Measurements from ENCODE around the gene PPP1R3C.

Gene PPP1R3C

GRCh38 chr10:91632671-91633550, at the start of gene PPP1R3C:
TSS of gene PPP1R3C (minus strand) at chr10:91633071. CDS start at chr10:91632969, 102 bp downstream.
- Mint-ChIP-seq H3K36me3 (no peaks in the 10 kb centered on the region), H3K27me3 (peaks cover 13% of the 10 kb centered on the region), H3K9me3 (no peaks in the 10 kb centered on the region), H3K27ac (no peak within 1 kb of the TSS), H3K4me1 (peaks cover 5% of the 10 kb centered on the region), H3K4me3 (peak within 1 kb of the TSS; percentile 54)
- DNase-seq (ENCODE audit: low spot score in 2 of 2) (peak; percentile 12 to 20), ATAC-seq (ENCODE audit: low read depth) (peak; percentile 75)

- no peaks in the 10 kb centered on the region for H3K4me1 Mint-ChIP-seq
- H3K36me3 Mint-ChIP-seq, result no peaks in the 10 kb centered on the region
- no peak overlapping the region for H3K4me3 Mint-ChIP-seq
- no peak for ATAC-seq (ENCODE audit: low read depth)
- H3K9me3 Mint-ChIP-seq, result peaks cover 1% of the 10 kb centered on the region
- DNase-seq (ENCODE audit: low spot score in 2 of 2), result no peak
- H3K27me3 Mint-ChIP-seq, result peaks cover 3% of the 10 kb centered on the region
- H3K27ac Mint-ChIP-seq, result no peak overlapping the region
Observed at GRCh38 chr10:91681361-91682276, 48.7 kb upstream of the PPP1R3C start.

- no peak for DNase-seq (ENCODE audit: low spot score in 2 of 2)
- no peak for ATAC-seq (ENCODE audit: low read depth)
- no peaks in the 10 kb centered on the region for H3K27me3 Mint-ChIP-seq
- H3K9me3 Mint-ChIP-seq, result no peaks in the 10 kb centered on the region
- H3K27ac Mint-ChIP-seq, result no peak overlapping the region
- no peaks in the 10 kb centered on the region for H3K4me1 Mint-ChIP-seq
- no peaks in the 10 kb centered on the region for H3K36me3 Mint-ChIP-seq
- H3K4me3 Mint-ChIP-seq, result no peak overlapping the region
Observed at GRCh38 chr10:91680487-91680886, 47.6 kb upstream of the PPP1R3C start.

- Mint-ChIP-seq H3K36me3 (no peaks in the 10 kb centered on the region), H3K27ac (no peak overlapping the region), H3K9me3 (no peaks in the 10 kb centered on the region), H3K4me1 (no peaks in the 10 kb centered on the region), H3K4me3 (no peak overlapping the region), H3K27me3 (no peaks in the 10 kb centered on the region)
- ATAC-seq (ENCODE audit: low read depth) (no peak), DNase-seq (ENCODE audit: low spot score in 2 of 2) (no peak)
Observed at GRCh38 chr10:91679296-91679695, 46.4 kb upstream of the PPP1R3C start.

GRCh38 chr10:91677911-91678310, 45.0 kb upstream of the PPP1R3C start:
- no peak overlapping the region for H3K27ac Mint-ChIP-seq
- H3K4me3 Mint-ChIP-seq, result no peak overlapping the region
- ATAC-seq (ENCODE audit: low read depth), result no peak
- H3K27me3 Mint-ChIP-seq, result peaks cover 3% of the 10 kb centered on the region
- no peaks in the 10 kb centered on the region for H3K4me1 Mint-ChIP-seq
- no peaks in the 10 kb centered on the region for H3K36me3 Mint-ChIP-seq
- DNase-seq (ENCODE audit: low spot score in 2 of 2), result no peak
- H3K9me3 Mint-ChIP-seq, result no peaks in the 10 kb centered on the region

GRCh38 chr10:91672021-91672608, 39.2 kb upstream of the PPP1R3C start:
- Mint-ChIP-seq H3K27me3 (peaks cover 10% of the 10 kb centered on the region), H3K4me1 (no peaks in the 10 kb centered on the region), H3K27ac (no peak overlapping the region), H3K9me3 (peaks cover 1% of the 10 kb centered on the region), H3K4me3 (no peak overlapping the region), H3K36me3 (no peaks in the 10 kb centered on the region)
- DNase-seq (ENCODE audit: low spot score in 2 of 2) (no peak), ATAC-seq (ENCODE audit: low read depth) (no peak)

GRCh38 chr10:91668913-91669312, 36.0 kb upstream of the PPP1R3C start:
- peaks cover 10% of the 10 kb centered on the region for H3K27me3 Mint-ChIP-seq
- ATAC-seq (ENCODE audit: low read depth) (no peak), DNase-seq (ENCODE audit: low spot score in 2 of 2) (no peak)
- no peak overlapping the region for H3K4me3 Mint-ChIP-seq
- H3K36me3 Mint-ChIP-seq, result no peaks in the 10 kb centered on the region
- H3K27ac Mint-ChIP-seq, result no peak overlapping the region
- H3K4me1 Mint-ChIP-seq, result no peaks in the 10 kb centered on the region
- H3K9me3 Mint-ChIP-seq, result peaks cover 1% of the 10 kb centered on the region

- H3K4me3 Mint-ChIP-seq, result no peak overlapping the region
- H3K9me3 Mint-ChIP-seq, result peaks cover 1% of the 10 kb centered on the region
- ATAC-seq (ENCODE audit: low read depth), result no peak
- no peak for DNase-seq (ENCODE audit: low spot score in 2 of 2)
- no peaks in the 10 kb centered on the region for H3K36me3 Mint-ChIP-seq
- no peaks in the 10 kb centered on the region for H3K4me1 Mint-ChIP-seq
- peaks cover 5% of the 10 kb centered on the region for H3K27me3 Mint-ChIP-seq
- no peak overlapping the region for H3K27ac Mint-ChIP-seq
Observed at GRCh38 chr10:91665842-91666241, 33.0 kb upstream of the PPP1R3C start.

GRCh38 chr10:91664426-91664825, 31.6 kb upstream of the PPP1R3C start:
- Mint-ChIP-seq H3K9me3 (peaks cover 1% of the 10 kb centered on the region), H3K4me1 (no peaks in the 10 kb centered on the region), H3K27me3 (peaks cover 5% of the 10 kb centered on the region), H3K27ac (no peak overlapping the region), H3K4me3 (no peak overlapping the region), H3K36me3 (no peaks in the 10 kb centered on the region)
- no peak for DNase-seq (ENCODE audit: low spot score in 2 of 2)
- no peak for ATAC-seq (ENCODE audit: low read depth)

- no peak for ATAC-seq (ENCODE audit: low read depth)
- Mint-ChIP-seq H3K36me3 (no peaks in the 10 kb centered on the region), H3K4me3 (no peak overlapping the region), H3K27ac (no peak overlapping the region), H3K27me3 (peaks cover 2% of the 10 kb centered on the region), H3K9me3 (no peaks in the 10 kb centered on the region), H3K4me1 (no peaks in the 10 kb centered on the region)
- DNase-seq (ENCODE audit: low spot score in 2 of 2), result no peak
Observed at GRCh38 chr10:91662993-91663392, 30.1 kb upstream of the PPP1R3C start.

GRCh38 chr10:91653219-91653870, 20.5 kb upstream of the PPP1R3C start:
- Mint-ChIP-seq H3K27me3 (peaks cover 2% of the 10 kb centered on the region), H3K27ac (no peak overlapping the region), H3K4me1 (no peaks in the 10 kb centered on the region), H3K4me3 (no peak overlapping the region), H3K36me3 (no peaks in the 10 kb centered on the region), H3K9me3 (peaks cover 2% of the 10 kb centered on the region)
- DNase-seq (ENCODE audit: low spot score in 2 of 2), result no peak
- no peak for ATAC-seq (ENCODE audit: low read depth)

- H3K27me3 Mint-ChIP-seq, result peaks cover 2% of the 10 kb centered on the region
- no peak overlapping the region for H3K4me3 Mint-ChIP-seq
- no peaks in the 10 kb centered on the region for H3K36me3 Mint-ChIP-seq
- peaks cover 2% of the 10 kb centered on the region for H3K9me3 Mint-ChIP-seq
- no peak for DNase-seq (ENCODE audit: low spot score in 2 of 2)
- no peak overlapping the region for H3K27ac Mint-ChIP-seq
- ATAC-seq (ENCODE audit: low read depth), result no peak
- H3K4me1 Mint-ChIP-seq, result no peaks in the 10 kb centered on the region
Observed at GRCh38 chr10:91652364-91652763, 19.5 kb upstream of the PPP1R3C start.

GRCh38 chr10:91643700-91644099, 10.8 kb upstream of the PPP1R3C start:
- Mint-ChIP-seq H3K4me3 (no peak overlapping the region), H3K36me3 (no peaks in the 10 kb centered on the region), H3K27me3 (peaks cover 20% of the 10 kb centered on the region), H3K9me3 (no peaks in the 10 kb centered on the region), H3K27ac (no peak overlapping the region), H3K4me1 (no peaks in the 10 kb centered on the region)
- DNase-seq (ENCODE audit: low spot score in 2 of 2) (no peak), ATAC-seq (ENCODE audit: low read depth) (no peak)

All from memory B cell (primary cell).